ENCODE data around the gene CCDC93. TPM values are rescaled to one million over a fixed set of nuclear protein-coding genes. Genes with fewer than 3 reads are reported as not detected.
"Not testable (repeated sequence)": the region's sequence is repeated elsewhere in the genome, so short reads cannot be mapped to it uniquely, and the experiment has no call there.

Gene CCDC93
- total RNA-seq, 4 donors from 2014 or later: 11.6 to 55.6 (median 23.9) TPM

GRCh38 chr2:118031566-118031965 lies 17.7 kb upstream of the CCDC93 start:
- no peak overlapping the region for H3K4me3 ChIP-seq
- DNase-seq (ENCODE audit: low spot score in 2 of 2): no peak
- H3K27ac ChIP-seq: no peak overlapping the region
- H3K27me3 ChIP-seq: peaks cover 16% of the 10 kb centered on the region
- H3K4me1 ChIP-seq: no peaks in the 10 kb centered on the region
- no peaks in the 10 kb centered on the region for H3K36me3 ChIP-seq
- H3K9me3 ChIP-seq: no peaks in the 10 kb centered on the region
- TF ChIP-seq, protein P1, sequence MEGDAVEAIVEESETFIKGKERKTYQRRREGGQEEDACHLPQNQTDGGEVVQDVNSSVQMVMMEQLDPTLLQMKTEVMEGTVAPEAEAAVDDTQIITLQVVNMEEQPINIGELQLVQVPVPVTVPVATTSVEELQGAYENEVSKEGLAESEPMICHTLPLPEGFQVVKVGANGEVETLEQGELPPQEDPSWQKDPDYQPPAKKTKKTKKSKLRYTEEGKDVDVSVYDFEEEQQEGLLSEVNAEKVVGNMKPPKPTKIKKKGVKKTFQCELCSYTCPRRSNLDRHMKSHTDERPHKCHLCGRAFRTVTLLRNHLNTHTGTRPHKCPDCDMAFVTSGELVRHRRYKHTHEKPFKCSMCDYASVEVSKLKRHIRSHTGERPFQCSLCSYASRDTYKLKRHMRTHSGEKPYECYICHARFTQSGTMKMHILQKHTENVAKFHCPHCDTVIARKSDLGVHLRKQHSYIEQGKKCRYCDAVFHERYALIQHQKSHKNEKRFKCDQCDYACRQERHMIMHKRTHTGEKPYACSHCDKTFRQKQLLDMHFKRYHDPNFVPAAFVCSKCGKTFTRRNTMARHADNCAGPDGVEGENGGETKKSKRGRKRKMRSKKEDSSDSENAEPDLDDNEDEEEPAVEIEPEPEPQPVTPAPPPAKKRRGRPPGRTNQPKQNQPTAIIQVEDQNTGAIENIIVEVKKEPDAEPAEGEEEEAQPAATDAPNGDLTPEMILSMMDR (IDR thresholded peaks at IDR 0.05): no peak

- DNase-seq (ENCODE audit: low spot score in 2 of 2): no peak
- Histone ChIP-seq H3K9me3 (no peaks in the 10 kb centered on the region), H3K4me1 (no peaks in the 10 kb centered on the region), H3K27me3 (peaks cover 9% of the 10 kb centered on the region), H3K4me3 (no peak overlapping the region), H3K36me3 (no peaks in the 10 kb centered on the region), H3K27ac (no peak overlapping the region)
- no peak for TF ChIP-seq POLR2AphosphoS5 (IDR thresholded peaks at IDR 0.05)
- no peak for TF ChIP-seq EP300 (IDR thresholded peaks at IDR 0.05)
- TF ChIP-seq, protein P1 (IDR thresholded peaks at IDR 0.05): no peak
- no peak for TF ChIP-seq POLR2A (IDR thresholded peaks at IDR 0.05)
- 94% methylated on average over 6 of the region's 6 CpGs for WGBS
Observed at GRCh38 chr2:118029025-118029424, 15.2 kb upstream of the CCDC93 start.

GRCh38 chr2:118021356-118021755 lies 7.5 kb upstream of the CCDC93 start:
- no peak for DNase-seq (ENCODE audit: low spot score in 2 of 2)
- Histone ChIP-seq H3K27ac (no peak overlapping the region), H3K27me3 (no peaks in the 10 kb centered on the region), H3K36me3 (no peaks in the 10 kb centered on the region), H3K9me3 (no peaks in the 10 kb centered on the region), H3K4me3 (no peak overlapping the region), H3K4me1 (no peaks in the 10 kb centered on the region)
- TF ChIP-seq, protein P1 (IDR thresholded peaks at IDR 0.05): no peak
- TF ChIP-seq POLR2A (IDR thresholded peaks at IDR 0.05) (no peak), POLR2AphosphoS5 (IDR thresholded peaks at IDR 0.05) (no peak), EP300 (IDR thresholded peaks at IDR 0.05) (no peak)

DNA sequence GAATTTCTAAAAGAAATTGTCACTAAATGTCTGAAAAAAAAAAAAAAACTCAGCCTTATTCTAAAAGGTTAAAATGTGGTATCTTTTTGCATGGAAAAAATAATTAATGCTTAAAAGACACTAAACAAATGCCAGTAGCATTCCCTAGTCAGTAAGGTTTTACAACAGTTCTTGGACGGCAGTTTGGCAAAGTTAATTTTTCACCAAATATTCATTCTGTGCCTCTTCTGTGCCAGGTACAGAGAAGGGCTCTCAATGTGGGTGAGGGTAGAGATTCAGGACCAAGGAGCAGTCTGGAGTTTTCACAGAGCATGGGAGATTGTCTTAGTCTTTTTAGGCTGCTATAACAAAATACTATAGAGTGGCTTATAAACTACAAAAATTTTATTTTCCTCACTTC lies 6.0 kb upstream of the CCDC93 start:
- WGBS: 68% methylated on average over 1 of the region's 1 CpG
- Histone ChIP-seq H3K4me3 (no peak overlapping the region), H3K4me1 (peaks cover 3% of the 10 kb centered on the region)

GRCh38 chr2:118016911-118017310 lies 3.0 kb upstream of the CCDC93 start:
- Histone ChIP-seq H3K4me3 (no peak overlapping the region), H3K36me3 (no peaks in the 10 kb centered on the region), H3K27me3 (no peaks in the 10 kb centered on the region), H3K9me3 (no peaks in the 10 kb centered on the region), H3K27ac (no peak overlapping the region), H3K4me1 (peaks cover 22% of the 10 kb centered on the region)
- TF ChIP-seq EP300 (IDR thresholded peaks at IDR 0.05) (no peak), POLR2A (IDR thresholded peaks at IDR 0.05) (no peak), POLR2AphosphoS5 (IDR thresholded peaks at IDR 0.05) (no peak)
- TF ChIP-seq, protein P1 (IDR thresholded peaks at IDR 0.05): no peak
- no peak for DNase-seq (ENCODE audit: low spot score in 2 of 2)
- 77% methylated on average over 5 of the region's 5 CpGs for WGBS

More for the DNA sequence above, 6.0 kb upstream of the CCDC93 start:
- no peak for TF ChIP-seq POLR2A (IDR thresholded peaks at IDR 0.05)
- no peak for TF ChIP-seq POLR2AphosphoS5 (IDR thresholded peaks at IDR 0.05)
- TF ChIP-seq, protein P1 (IDR thresholded peaks at IDR 0.05): no peak
- TF ChIP-seq EP300 (IDR thresholded peaks at IDR 0.05): no peak
- H3K27me3 ChIP-seq: no peaks in the 10 kb centered on the region
- H3K36me3 ChIP-seq: no peaks in the 10 kb centered on the region
- no peaks in the 10 kb centered on the region for H3K9me3 ChIP-seq
- no peak for DNase-seq (ENCODE audit: low spot score in 2 of 2)
- no peak overlapping the region for H3K27ac ChIP-seq

DNA sequence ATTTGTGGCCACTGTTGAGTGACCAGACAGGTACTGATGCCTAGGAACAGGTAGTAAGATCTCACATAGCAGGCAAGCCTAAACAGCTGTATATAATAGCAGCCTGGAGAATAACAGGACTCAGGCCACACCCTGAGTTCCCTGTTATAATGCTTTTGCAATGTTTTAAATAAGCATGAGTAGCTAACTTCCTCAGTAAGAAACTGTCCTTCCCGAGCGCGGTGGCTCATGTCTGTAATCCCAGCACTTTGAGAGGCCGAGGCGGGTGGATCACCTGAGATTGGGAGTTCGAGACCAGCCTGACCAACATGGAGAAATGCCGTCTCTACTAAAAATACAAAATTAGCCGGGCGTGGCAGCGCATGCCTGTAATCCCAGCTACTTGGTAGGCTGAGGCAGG lies 1.9 kb upstream of the CCDC93 start:
- peaks cover 25% of the 10 kb centered on the region for H3K4me1 ChIP-seq
- H3K27ac ChIP-seq; H3K9me3 ChIP-seq; H3K27me3 ChIP-seq; H3K4me3 ChIP-seq; DNase-seq (ENCODE audit: low spot score in 2 of 2); H3K36me3 ChIP-seq: not testable (repeated sequence)
- WGBS: 81% methylated on average over 10 of the region's 10 CpGs
